DND-41 (cell line): ENCODE data around the gene FMO2.

Experiments used
- CTCF ChIP-seq: IDR thresholded peaks from 2 replicates; pipeline ENCODE4 v1.5.1; 2012; ENCODE audit warnings: borderline replicate concordance, low read length, moderate library complexity, mild to moderate bottlenecking; ENCODE audit not compliant: poor library complexity, severe bottlenecking; ENCODE audit errors: extremely low read depth
- EZH2 ChIP-seq: IDR thresholded peaks from 3 replicates; pipeline ENCODE4 v1.6.1; 2012; ENCODE audit warnings: borderline replicate concordance, low read depth, mild to moderate bottlenecking, moderate library complexity, low read length, inconsistent platforms; ENCODE audit not compliant: severe bottlenecking

- TF ChIP-seq CTCF = no peak
- no peak for TF ChIP-seq EZH2
Measured at GRCh38 chr1:171219346-171220080, 34.4 kb downstream of the FMO2 start.
